Hepatocyte (in vitro differentiated cells): ENCODE measurements around the gene DENND4A. TPM values are rescaled to one million over a fixed set of nuclear protein-coding genes. Genes with fewer than 3 reads are reported as not detected.

Experiments
- DNase-seq: peaks from one replicate; pipeline ENCODE4 v3.0.0-alpha.2; 2016; ENCODE audit warnings: low spot score
- H2AFZ ChIP-seq: fragments of 200-600 bp; sonication (generic); 2 replicates; pipeline ENCODE4 v1.6.0; 2016; ENCODE audit warnings: antibody characterized with exemption, mild to moderate bottlenecking
- H3K27ac ChIP-seq: fragments of 200-600 bp; sonication (generic); 2 replicates; pipeline ENCODE4 v1.5.1; 2016; ENCODE audit warnings: mild to moderate bottlenecking
- H3K27me3 ChIP-seq: fragments of 200-600 bp; sonication (generic); 2 replicates; pipeline ENCODE4 v1.6.1; 2016
- H3K36me3 ChIP-seq: fragments of 200-600 bp; sonication (generic); replicated peaks from 2 replicates; pipeline ENCODE4 v1.5.1; 2016; ENCODE audit warnings: low read depth; ENCODE audit not compliant: insufficient read depth
- H3K4me1 ChIP-seq: fragments of 200-600 bp; sonication (generic); 2 replicates; pipeline ENCODE4 v1.5.1; 2016; ENCODE audit warnings: mild to moderate bottlenecking, moderate library complexity; ENCODE audit not compliant: insufficient read depth
- H3K4me2 ChIP-seq: fragments of 200-600 bp; sonication (generic); 2 replicates; pipeline ENCODE4 v1.6.0; 2016
- H3K4me3 ChIP-seq: fragments of 200-600 bp; sonication (generic); 2 replicates; pipeline ENCODE4 v1.5.1; 2016; ENCODE audit warnings: mild to moderate bottlenecking
- H3K79me2 ChIP-seq: fragments of 200-600 bp; sonication (generic); 2 replicates; pipeline ENCODE4 v1.6.0; 2017; ENCODE audit warnings: mild to moderate bottlenecking
- H3K9me2 ChIP-seq: fragments of 200-600 bp; sonication (generic); replicated peaks from 2 replicates; pipeline ENCODE4 v1.6.0; 2017; ENCODE audit warnings: mild to moderate bottlenecking; ENCODE audit not compliant: insufficient read depth
- H3K9me3 ChIP-seq: fragments of 200-600 bp; sonication (generic); 2 replicates; pipeline ENCODE4 v1.5.1; 2016; ENCODE audit warnings: low read depth, mild to moderate bottlenecking
- H4K20me1 ChIP-seq: fragments of 200-600 bp; sonication (generic); 2 replicates; pipeline ENCODE4 v1.6.0; 2016; ENCODE audit warnings: mild to moderate bottlenecking; ENCODE audit not compliant: insufficient read depth, poor library complexity, severe bottlenecking
- CTCF ChIP-seq: fragments of 200-600 bp; sonication (generic); IDR thresholded peaks from 2 replicates; pipeline ENCODE4 v1.5.1; 2016; ENCODE audit warnings: antibody characterized with exemption, mild to moderate bottlenecking; ENCODE audit not compliant: poor library complexity
- EZH2 ChIP-seq: fragments of 200-600 bp; sonication (generic); IDR thresholded peaks from 2 replicates; pipeline ENCODE4 v1.6.1; 2016; ENCODE audit warnings: antibody characterized with exemption, mild to moderate bottlenecking, borderline replicate concordance
- EZH2phosphoT487 ChIP-seq: fragments of 200-600 bp; sonication (generic); IDR thresholded peaks from one replicate; pipeline ENCODE4 v1.6.1; 2018; ENCODE audit warnings: antibody characterized with exemption, mild to moderate bottlenecking, low read depth, moderate library complexity; ENCODE audit not compliant: unreplicated experiment, severe bottlenecking
- WGBS: methylation state at CpG from one replicate; pipeline ENCODE4 v1.1.6; 2016; ENCODE audit warnings: low lambda C conversion rate; ENCODE audit errors: missing lambda C conversion rate; 5-methylcytosine and 5-hydroxymethylcytosine counted together
- polyA plus RNA-seq: library from polyadenylated mRNA; unstranded; fragments of >200 nt; fragmentation: Nextera tagmentation; extraction: Ambion mirVana; gene quantifications from 2 replicates; pipeline ENCODE4 v1.2.1, GENCODE V29; 2016
- total RNA-seq: library from RNA; depleted of rRNA; stranded (reverse); fragments of >200 nt; gene quantifications from 2 replicates; pipeline ENCODE4 v1.2.3, GENCODE V29; 2014

Gene DENND4A
- total and polyA plus RNA-seq, 2 experiments from 2014 or later = 3.2 to 20.7 TPM

GRCh38 chr15:65644282-65644681 lies 147.8 kb downstream of the DENND4A start:
- Histone ChIP-seq H3K4me2 (no peak overlapping the region), H3K27me3 (no peaks in the 10 kb centered on the region), H3K9me3 (no peaks in the 10 kb centered on the region), H3K79me2 (no peaks in the 10 kb centered on the region), H2AFZ (no peak overlapping the region), H3K36me3 (no peaks in the 10 kb centered on the region), H4K20me1 (no peaks in the 10 kb centered on the region), H3K27ac (no peak overlapping the region), H3K9me2 (no peaks in the 10 kb centered on the region), H3K4me3 (no peak overlapping the region), H3K4me1 (no peaks in the 10 kb centered on the region)
- WGBS = 92% methylated on average over 4 of the region's 4 CpGs
- no peak for DNase-seq
- no peak for TF ChIP-seq EZH2phosphoT487
- TF ChIP-seq CTCF = no peak
- TF ChIP-seq EZH2 = no peak

- Histone ChIP-seq H3K4me2 (no peak overlapping the region), H4K20me1 (no peaks in the 10 kb centered on the region), H3K79me2 (no peaks in the 10 kb centered on the region), H3K9me3 (no peaks in the 10 kb centered on the region), H3K9me2 (no peaks in the 10 kb centered on the region), H3K4me3 (no peak overlapping the region), H3K4me1 (no peaks in the 10 kb centered on the region), H2AFZ (no peak overlapping the region), H3K27me3 (no peaks in the 10 kb centered on the region), H3K36me3 (no peaks in the 10 kb centered on the region), H3K27ac (no peak overlapping the region)
- DNase-seq = no peak
- 76% methylated on average over 6 of the region's 6 CpGs for WGBS
- TF ChIP-seq EZH2phosphoT487 (no peak), EZH2 (no peak), CTCF (no peak)
These were observed 149.5 kb downstream of the DENND4A start for GRCh38 chr15:65642594-65642993.

GRCh38 chr15:65641768-65642475 lies 150.2 kb downstream of the DENND4A start:
- Histone ChIP-seq H3K36me3 (no peaks in the 10 kb centered on the region), H4K20me1 (no peaks in the 10 kb centered on the region), H3K4me1 (no peaks in the 10 kb centered on the region), H3K79me2 (no peaks in the 10 kb centered on the region), H3K9me2 (no peaks in the 10 kb centered on the region), H3K9me3 (no peaks in the 10 kb centered on the region), H3K4me2 (no peak overlapping the region), H3K27ac (no peak overlapping the region), H3K27me3 (no peaks in the 10 kb centered on the region), H3K4me3 (no peak overlapping the region), H2AFZ (no peak overlapping the region)
- no peak for DNase-seq
- WGBS = 83% methylated on average over 6 of the region's 6 CpGs
- TF ChIP-seq CTCF = no peak
- TF ChIP-seq EZH2 = no peak
- no peak for TF ChIP-seq EZH2phosphoT487
